Activated effector memory CD4-positive, alpha-beta T cell treated with Interleukin-2 at 50 U/mL for 16 hours (primary cell): ENCODE data around the gene CFAP74.

Experiments
- DNase-seq: peaks from one replicate; pipeline ENCODE4 v3.0.0-alpha.2; 2020

Gene CFAP74

DNA sequence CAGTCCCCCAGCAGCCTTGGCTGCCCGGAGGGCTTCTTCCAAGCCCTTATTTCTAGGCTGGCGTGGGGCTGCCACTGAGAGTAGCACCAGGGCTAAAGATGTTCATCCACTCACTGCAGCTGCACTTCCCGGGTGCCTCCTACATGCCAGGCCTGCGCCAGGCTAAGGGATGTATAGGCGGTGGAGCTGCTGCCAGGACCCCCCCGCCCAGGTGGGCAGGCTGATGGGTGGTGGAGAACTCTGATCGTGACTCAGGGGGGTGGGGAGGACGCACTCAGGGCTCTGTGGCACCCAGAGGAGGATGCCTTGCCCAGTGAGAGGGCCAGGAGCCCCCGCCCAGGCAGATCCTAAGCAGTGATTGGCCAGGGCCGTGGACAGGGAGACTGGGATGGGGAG lies 34.1 kb downstream of the CFAP74 start:
- no peak for DNase-seq

DNA sequence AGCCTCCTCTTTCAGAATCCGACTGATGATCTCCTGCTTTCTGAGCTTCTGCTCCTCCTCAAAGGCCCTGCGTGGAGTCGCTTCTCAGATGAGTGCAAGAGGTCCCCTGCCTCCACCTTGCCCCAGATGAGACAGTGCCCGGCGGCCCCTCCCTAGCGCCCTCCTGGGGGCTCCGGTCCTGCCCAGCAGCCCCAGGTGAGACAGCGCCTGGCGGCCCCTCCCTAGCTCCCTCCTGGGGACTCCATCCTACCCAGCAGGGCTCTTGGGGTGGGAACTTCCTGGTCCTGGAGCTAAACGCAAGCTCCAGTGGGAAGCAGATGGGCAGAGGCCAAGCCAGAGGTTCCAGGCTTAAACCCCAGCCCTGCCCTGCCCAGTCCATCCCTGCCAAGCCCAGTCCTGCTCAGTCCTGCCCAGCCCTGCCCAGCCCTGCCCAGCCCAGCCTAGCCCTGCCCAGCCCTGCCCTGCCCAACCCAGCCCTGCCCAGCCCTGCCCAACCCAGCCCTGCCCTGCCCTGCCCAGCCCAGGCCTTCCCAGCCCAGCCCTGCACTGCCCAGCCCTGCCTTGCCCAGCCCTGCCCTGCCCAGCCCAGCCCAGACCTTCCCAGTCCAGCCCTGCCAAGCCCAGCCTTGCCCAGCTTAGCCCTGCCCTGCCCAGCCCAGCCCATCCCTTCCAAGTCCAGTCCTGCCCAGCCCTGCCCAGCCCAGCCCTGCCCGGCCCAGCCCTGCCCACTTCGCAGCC lies 34.6 kb downstream of the CFAP74 start:
- no peak for DNase-seq

DNA sequence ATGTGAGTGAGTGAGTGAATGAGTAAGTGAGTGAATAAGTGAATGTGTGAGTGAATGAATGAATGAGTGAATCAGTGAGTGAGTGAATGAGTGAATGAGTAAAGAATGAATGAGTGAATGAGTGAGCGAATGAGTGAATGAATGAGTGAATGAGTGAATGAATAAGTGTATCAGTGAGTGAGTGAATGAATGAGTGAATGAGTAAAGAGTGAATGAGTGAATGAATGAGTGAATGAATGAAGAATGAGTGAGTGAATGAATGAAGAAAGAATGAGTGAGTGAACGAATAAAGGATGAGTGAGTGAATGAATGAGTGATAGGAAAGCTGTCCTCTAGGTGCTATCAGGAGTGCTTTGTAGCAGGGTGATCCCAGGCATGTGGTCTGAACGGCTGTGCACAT lies 35.7 kb downstream of the CFAP74 start:
- no peak for DNase-seq

DNA sequence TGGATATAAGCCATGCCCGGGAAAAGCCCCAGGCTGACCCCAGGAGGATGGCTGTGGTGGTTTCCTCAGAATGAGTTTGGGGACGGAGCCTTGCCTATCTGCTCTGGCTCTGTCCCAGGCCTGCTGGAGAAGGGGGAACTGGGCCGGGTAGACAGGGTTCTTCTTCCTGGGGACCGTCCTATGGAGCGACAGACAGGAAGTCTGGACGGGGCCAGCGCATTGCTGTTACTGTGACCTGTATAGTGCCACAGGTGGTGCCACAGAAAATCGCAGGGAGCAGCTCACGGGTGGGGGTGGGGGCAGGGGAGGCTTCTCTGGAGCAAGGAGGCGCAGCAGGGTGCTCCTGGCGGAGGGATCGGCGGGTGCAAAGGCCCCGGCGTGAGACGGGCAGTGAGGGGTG lies 36.4 kb downstream of the CFAP74 start:
- no peak for DNase-seq

DNA sequence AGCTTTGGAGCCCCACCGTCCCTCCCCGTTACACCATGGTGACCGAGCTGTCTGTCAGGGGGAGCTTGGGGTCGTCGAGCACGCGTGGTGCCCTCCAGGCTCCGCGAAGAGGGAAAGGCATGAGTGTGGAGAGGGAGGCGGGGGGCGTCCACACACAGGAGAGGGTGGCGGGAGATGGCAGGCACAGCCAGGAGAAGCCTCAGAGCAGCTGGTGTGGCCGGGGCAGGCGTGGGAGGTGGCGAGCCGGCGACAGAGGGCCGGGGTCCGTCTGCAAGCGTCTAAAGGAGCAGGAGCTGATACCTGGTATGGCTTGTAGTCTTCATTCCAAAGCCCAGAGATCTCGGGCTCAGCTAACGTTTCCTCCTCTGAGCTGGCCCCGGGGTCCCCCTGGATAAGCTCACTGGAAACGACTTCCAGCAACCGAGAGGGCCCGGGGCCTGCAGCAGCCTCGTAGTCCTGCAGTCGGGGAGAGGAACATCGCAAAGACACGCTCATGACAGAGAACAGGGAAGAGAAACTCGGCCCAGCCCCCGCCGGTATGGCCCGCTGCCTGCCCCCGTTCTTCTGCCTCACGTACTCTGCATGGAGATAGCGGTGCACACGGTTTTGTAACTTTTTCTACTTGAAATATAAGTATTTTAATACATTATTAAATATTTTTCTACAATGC lies 37.4 kb downstream of the CFAP74 start:
- DNase-seq: no peak

DNA sequence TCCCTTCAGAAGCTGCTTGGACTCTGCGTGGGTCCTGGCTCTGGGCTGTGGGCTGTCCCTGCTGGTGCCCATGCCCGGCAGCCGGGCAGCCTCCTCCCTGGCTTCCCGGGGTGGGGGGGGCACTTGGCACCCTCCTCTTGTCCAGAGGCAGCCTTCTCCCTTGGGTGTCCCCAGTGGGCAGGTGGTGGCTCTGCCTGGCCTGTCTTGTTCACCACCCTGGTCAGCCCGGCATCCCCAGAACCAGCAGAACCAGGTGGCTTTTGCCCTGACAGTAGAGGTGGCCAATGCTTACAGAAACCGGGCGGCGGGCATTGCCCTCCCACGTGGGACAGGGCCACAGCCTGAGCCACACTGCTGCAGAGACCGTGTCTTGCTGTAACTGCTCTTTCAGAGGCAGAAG lies 38.0 kb downstream of the CFAP74 start:
- DNase-seq: no peak

DNA sequence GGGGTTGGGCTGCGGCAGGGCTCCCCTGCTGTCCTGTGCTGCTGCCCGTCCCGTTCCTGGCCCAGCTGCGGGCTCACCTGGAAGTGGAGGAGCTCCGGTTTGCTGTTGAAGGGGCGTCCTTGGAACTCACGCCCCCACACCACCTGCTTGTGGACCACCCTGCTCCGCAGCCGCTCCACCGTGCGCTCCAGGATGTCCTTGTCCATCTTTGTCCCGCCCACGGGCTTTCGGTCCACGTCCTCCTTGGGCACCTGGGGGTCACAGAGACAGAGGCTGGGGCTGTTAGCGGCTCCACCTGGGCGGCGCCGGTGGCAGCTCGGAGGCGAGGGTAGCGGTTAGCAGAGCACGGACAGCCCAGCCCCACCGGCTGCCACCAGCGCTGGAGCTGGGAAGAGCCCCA lies 38.8 kb downstream of the CFAP74 start:
- DNase-seq: no peak

DNA sequence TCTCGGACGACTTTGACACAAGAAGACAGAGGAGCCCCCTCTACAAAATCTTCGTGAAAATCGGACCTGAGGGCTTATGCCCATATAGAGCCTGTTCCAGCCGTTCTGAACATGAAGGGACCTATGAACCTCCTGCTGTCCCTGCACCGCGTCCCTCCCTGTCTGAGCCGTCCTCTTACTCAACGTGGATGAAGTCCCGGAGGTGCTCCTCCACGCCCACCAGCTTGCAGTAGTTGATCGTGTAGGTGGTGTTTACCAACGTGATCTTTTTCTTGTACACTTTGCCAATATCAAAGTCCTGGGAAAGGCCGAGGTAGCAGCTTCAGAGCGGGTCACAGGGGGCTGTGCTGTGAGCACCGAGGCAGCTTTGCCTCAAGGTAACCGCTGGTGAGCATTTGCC lies 40.0 kb downstream of the CFAP74 start:
- DNase-seq: no peak

DNA sequence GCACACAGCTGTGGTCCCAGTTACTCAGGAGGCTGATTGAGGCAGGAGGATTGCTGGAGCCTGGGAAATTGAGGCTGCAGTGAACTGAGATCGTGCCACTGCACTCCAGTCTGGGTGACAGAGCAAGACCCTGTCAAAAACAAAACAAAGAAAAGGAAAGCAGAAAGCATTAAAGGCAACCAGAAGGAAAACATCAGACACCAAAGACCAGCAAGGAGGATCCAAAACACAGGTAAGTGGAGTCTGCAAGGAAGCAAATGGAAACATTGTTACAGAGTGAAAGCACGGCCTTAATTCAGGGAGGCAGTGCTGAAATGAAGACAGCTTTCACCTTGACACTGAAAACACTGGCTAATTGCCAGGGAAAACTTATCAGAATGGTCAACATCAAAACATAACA lies 40.8 kb downstream of the CFAP74 start:
- no peak for DNase-seq

DNA sequence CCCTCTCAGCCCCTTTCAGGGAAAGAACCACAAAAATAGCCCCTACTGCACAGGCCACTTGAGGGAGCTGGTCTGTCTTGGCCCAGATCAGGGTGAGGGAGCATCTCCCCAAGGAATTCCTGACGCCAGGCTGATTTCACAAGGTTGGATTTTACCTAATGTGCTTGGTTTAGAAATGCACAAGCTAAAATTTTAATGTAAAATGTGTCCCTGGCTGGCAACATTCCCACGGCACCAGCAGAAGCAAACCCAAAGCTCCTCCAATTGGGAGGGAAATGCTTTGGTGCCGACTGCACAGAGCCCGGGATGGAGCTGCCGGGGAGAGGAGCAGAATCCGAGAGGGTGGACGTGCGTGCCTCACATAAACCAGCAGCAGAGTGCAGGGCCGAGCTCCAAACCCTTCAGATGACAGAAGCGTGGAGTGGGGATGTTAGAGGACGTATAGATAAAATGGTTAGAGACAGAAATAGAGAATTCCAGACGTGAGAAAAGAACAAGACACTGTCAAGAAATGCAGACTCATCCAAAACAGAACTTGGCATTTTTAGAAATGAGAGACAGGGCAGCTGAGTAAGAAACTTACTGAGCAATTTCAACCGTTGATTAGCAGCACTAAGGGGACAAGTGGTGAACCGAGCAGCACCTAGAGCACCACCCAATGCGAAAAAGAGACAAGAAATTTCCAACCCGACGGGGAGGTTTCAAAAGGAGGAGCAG lies 42.9 kb downstream of the CFAP74 start:
- DNase-seq: no peak

DNA sequence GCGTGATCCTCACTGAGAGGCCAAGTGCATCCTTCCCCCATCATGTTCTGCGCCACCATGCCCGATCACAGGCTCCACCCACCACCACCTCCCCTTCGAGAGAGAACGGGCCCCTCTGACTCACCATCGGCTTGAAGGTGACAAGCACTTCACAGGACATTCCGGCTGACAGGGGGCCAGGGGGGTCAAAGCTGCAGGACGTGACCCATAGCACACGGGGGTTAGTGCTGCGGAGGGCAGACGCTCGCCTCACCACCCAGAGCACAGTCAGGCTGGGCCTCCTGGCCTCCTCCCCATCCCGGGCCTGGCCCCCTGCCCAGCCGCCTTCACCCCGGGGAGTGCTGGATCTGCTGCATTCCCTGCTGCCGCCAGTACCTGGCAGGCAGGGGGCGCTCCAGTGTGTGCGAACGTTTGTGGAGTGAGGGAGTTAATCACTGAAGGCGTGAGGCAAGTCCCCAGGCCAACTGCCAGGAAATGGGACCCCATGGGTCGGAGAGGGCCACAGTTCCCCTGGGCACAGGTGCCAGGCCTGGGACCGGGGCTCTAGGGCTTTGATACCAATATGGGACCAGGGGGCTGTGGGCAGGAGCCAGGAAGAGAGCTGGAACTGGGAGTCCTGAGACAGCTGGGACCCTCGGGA lies 43.6 kb downstream of the CFAP74 start:
- DNase-seq: peak; percentile 28

DNA sequence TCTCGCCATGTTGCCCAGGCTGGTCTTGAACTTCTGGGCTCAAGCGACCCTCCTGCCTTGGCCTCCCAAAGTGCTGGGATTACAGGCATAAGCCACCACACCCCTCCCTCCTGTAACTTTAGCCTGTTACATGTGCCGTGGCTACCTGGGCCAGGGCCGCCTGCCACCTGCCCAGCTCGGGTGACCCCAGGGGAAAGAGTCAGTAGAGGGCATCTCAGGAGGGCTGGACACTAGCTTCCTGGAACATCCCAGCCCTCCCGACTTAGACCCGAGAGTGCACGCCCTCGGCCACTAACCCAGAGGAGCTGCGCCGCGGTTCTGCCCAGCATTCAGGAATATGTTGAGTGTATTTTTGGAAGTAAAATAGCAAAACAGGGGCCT lies 44.1 kb downstream of the CFAP74 start:
- no peak for DNase-seq

DNA sequence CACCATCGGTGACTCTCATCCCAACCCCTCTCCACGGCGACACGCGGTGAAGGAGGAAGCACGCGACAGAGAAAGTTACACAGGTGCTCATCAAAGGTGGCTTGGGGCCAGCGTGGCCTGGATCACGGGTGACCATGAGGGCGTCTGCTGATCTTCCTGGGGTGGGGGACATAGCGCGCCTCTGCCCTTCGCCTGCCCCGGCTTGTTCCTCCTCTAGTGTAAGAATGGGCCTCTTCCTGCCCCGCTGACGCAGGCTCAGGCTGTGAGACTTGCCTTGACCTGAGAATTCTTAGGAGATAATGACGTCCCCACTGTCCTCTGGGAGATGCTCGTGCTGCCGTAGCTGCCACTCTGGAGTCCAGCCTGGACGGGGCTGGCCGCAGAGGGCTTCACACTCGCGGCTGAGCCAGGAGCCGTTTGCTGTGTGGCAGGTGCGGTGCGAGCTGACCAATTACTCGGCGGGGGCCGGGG lies 45.5 kb downstream of the CFAP74 start:
- DNase-seq: no peak

DNA sequence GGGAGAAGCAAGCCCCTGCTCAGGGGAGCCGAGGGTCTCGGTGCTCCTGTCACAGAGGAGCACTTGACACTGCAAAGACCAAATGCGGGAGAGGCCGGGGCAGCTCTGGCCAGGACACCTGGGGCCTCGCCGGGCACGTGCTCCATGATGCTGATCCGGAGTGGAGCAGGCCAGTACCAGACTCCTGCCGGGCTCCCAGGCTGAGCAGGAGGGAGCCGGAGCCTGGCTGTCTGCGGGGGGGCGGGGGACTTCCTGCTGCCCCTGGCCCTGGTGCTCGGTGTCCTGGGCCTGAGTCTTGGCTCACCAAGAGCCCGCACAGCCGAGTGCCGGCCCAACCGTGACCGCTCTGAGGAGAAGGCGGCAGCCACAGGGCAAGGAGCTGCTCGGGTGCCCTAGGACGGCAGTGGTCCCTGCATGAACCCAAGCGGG lies 46.0 kb downstream of the CFAP74 start:
- no peak for DNase-seq

DNA sequence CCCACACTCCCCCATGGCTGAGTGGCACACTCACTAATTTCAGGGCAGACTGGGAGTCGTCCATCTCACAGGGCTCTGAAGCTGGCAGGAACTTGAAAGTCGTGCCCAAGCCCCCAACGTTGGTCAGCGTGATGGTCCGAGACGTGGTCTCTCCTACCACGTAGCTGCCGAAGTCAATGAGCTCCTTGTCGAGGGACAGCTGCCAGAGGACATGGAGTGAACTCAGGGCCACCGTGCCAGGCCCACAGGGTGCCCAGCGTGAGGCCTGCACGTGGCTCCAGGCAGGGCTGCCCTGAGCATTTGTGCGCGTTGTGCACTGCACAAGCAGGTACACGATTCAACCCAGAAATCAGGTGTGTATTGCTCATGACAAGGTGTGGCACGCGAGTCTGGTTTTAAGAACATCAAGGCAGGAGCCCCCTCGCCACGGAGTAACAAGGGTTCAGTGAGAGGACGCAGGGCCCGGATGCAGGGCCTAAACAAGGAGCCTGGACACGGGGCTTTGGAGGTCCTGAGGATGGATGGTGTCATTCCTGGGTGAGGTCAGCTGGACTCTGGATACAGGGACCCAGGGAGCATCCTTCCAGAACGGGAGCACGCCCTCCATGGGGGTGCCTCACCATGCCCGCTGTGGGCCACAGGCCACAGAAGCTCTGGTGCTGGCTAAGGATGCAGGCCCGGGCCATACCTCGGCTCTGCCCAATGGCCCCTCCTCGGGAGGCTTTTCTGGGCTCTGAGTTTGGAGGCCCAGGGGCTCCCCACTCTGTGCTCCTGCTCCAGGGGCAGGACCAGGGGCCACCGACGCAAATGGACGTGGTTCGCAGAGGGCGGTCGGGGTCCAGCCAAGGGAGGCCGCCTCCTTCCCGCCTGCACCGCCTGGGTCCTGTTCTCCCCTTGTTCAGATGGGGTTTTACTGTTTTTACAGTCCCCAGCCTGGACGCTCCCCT lies 46.7 kb downstream of the CFAP74 start:
- DNase-seq: no peak

DNA sequence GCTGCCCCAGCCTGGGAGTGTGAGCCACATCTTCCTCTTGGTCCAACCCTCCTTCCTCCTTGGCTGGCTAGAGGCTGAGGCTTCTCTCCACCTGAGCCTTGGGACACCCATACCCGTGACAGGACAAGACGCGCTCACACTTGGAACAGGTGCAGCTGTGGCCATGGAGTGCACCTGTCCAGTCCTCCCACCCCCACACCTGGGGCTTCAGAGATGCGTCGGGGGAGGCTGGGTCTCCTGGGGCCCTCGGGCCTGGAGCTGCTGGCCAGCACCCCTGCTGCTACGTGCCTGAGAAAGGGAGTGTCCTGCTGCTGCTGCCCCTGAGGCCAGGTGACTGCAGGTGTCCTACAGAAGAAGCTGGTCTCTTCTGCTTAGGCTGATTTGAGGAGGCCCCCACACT lies 47.5 kb downstream of the CFAP74 start:
- DNase-seq: no peak

DNA sequence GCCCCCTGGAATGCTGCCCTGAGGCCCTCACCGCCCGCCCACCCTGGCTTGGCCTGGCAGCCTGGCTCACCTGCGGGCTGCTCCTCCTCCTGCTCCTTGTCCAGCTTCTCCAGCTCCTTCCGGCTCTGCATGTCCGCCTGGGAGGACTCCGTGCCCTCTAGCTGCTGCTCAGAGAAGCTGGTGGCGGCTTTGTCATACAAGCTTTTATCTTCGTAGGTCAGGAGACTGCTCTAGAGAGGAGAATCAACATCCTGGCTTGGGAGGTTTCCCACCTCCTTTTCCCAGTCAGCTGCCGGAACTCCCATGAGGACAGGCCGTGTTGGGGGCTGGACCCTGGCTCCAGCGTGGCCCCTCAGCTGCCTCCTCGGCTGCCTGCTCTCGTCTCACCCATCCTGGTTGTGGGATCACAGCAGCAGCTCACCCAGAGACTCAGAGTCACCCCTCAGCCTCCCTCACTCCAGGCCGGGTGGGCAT lies 47.9 kb downstream of the CFAP74 start:
- no peak for DNase-seq

DNA sequence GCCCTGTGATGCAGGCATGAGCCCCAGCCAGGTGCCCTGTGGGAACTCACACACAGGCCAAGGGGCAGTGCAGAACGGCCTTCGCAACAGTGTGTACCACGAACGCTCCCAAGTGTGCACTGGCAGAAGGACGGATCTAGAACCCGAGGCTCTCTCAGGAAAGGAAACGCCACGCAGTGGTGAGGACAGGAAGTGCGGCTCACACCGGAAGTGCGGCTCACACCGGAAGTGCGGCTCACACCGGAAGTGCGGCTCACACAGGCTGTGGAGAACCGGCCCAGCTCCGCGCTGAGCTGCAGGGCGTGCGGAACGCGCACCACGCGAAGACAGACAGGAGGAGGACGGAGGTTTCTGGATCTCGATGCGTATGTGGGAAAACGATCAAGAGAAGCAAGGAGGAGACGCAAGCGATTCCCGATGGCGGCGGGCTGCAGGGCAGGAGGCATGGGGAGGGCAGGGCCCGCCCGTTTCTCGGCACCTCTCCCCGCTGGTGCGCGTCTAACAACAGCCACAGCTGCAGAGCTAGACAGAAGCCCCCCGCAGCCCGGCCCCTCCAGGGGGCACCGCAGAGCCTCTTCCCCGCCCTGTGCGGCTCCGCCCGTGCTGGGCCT lies 48.6 kb downstream of the CFAP74 start:
- no peak for DNase-seq

DNA sequence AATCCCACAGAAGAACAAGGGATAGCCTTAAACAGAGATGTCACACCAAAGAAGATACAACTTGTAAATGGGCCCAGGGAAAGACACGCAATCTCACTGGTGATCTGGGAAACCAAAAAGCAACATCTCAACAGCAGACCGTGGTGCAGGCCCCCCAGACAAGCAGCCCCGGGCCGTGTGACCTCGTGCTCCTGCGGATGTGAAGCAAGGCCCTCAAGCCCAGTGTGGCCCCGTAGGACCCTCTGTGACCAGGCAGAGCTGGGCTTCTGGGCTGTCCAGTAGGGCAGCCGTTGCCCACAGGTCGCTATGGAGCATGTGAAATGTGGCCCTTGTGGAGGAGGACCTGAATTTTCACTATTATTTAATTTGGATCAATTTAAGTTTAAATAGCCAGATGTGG lies 49.6 kb downstream of the CFAP74 start:
- DNase-seq: no peak

DNA sequence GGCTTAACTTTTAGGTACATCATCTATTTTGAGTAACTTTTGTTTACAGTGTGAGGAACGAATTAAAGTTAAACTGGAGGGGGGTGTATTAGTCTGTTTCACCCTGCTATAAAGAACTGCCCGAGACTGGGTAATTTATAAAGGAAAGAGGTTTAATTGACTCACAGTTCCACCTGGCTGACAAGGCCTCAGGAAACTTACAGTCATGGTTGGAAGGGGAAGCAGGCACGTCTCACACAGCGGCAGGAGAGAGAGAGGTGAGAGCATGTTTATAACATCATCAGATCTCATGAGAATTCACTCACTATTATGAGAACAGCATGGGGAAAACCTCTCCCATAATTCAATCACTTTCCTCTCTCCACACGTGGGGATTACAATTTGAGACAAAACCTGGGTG lies 52.6 kb downstream of the CFAP74 start:
- no peak for DNase-seq

DNA sequence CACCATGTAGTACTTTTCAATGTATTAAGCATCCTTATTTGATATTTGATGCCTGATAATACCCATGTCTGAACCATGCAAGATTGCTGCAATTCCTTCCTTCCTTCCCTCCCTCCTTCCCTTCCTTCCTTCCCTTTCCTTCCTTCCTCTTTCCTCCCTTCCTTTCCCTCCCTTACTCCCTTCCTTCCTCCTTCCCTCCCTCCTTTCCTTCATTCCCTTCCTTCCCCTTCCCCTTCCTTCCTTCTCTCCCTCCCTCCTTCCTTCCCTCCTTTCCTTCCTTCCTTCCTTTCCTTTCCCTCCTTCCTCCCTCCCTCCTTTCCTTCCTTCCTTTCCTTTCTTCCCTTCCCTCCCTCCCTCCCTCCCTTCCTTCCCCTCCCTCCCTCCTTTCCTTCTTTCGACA lies 54.8 kb downstream of the CFAP74 start:
- DNase-seq: no peak

DNA sequence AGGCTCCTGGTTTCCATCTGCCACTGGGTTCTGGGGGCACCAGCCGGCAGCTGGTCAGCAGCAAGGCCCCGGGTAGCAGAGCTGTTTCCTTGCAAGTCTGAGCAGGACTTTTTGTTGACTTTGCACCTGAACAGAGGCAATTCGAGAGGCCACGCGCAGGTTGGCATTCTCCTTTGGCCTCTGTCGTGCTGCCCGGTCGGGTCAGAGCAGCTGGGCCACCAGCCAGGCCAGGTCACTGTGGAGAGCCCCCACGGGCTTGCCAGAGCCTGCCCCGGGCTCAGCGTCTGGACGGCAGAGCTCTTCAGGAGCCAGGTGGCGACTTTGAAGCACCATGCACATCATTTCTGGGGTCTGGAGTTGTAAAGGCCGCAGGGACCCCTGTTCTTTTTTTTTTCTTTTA lies 56.1 kb downstream of the CFAP74 start:
- DNase-seq: no peak
